HEK293T (cell line): ENCODE results near the gene GABBR2.
A peak's percentile ranks its signal among the peaks of the same experiment; 100 is the strongest.

Source experiments
- CTCF ChIA-PET: fragments of 350-600 bp; formaldehyde crosslinking; extraction: SDS; loops from one replicate; lab custom pipeline; 2021; ENCODE audit warnings: antibody characterized with exemption, inconsistent platforms; lab: Yijun Ruan, JAX
- POLR2A ChIA-PET: fragments of 350-600 bp; formaldehyde crosslinking; extraction: SDS; loops from one replicate; lab custom pipeline; 2020; ENCODE audit warnings: antibody characterized with exemption, inconsistent platforms; lab: Yijun Ruan, JAX
- DNase-seq: peaks from one replicate; pipeline ENCODE4 v3.0.0; 2012; ENCODE audit warnings: mixed read lengths; ENCODE audit errors: extremely low spot score
- ARNT ChIP-seq: fragments of 450-650 bp; IDR thresholded peaks from 2 replicates; pipeline ENCODE4 v1.6.1; 2017; ENCODE audit warnings: mild to moderate bottlenecking
- BHLHE40 ChIP-seq: fragments of 450-650 bp; IDR thresholded peaks from 2 replicates; pipeline ENCODE4 v1.6.1; 2016; ENCODE audit warnings: mild to moderate bottlenecking, moderate library complexity, borderline replicate concordance
- CTBP1 ChIP-seq: fragments of 450-650 bp; IDR thresholded peaks from 2 replicates; pipeline ENCODE4 v1.6.1; 2016; ENCODE audit warnings: borderline replicate concordance
- ELF4 ChIP-seq: fragments of 450-650 bp; IDR thresholded peaks from 2 replicates; pipeline ENCODE4 v1.6.1; 2017; ENCODE audit warnings: antibody characterized with exemption
- FOXA1 ChIP-seq: fragments of 450-650 bp; IDR thresholded peaks from 2 replicates; pipeline ENCODE4 v1.6.1; 2016; ENCODE audit warnings: mild to moderate bottlenecking
- FOXK2 ChIP-seq: fragments of 450-650 bp; IDR thresholded peaks from 2 replicates; pipeline ENCODE4 v1.6.1; 2016; ENCODE audit warnings: mild to moderate bottlenecking
- FOXM1 ChIP-seq: fragments of 450-650 bp; IDR thresholded peaks from 2 replicates; pipeline ENCODE4 v1.6.1; 2017; ENCODE audit warnings: mild to moderate bottlenecking, borderline replicate concordance
- HDGF ChIP-seq: fragments of 450-650 bp; IDR thresholded peaks from 2 replicates; pipeline ENCODE4 v1.6.1; 2017; ENCODE audit warnings: antibody characterized with exemption, borderline replicate concordance
- L3MBTL2 ChIP-seq: fragments of 450-650 bp; conservative IDR thresholded peaks from 2 replicates; pipeline ENCODE4 v1.6.1; 2016; ENCODE audit warnings: mild to moderate bottlenecking
- LEF1 ChIP-seq: fragments of 450-650 bp; IDR thresholded peaks from 2 replicates; pipeline ENCODE4 v1.6.1; 2017; ENCODE audit warnings: mild to moderate bottlenecking, borderline replicate concordance
- NFRKB ChIP-seq: fragments of 450-650 bp; IDR thresholded peaks from 2 replicates; pipeline ENCODE4 v1.6.1; 2016; ENCODE audit warnings: mild to moderate bottlenecking, moderate library complexity
- PKNOX1 ChIP-seq: fragments of 450-650 bp; IDR thresholded peaks from 2 replicates; pipeline ENCODE4 v1.6.1; 2016
- SP1 ChIP-seq: fragments of 450-650 bp; IDR thresholded peaks from 2 replicates; pipeline ENCODE4 v1.6.1; 2017
- SUZ12 ChIP-seq: fragments of 450-650 bp; IDR thresholded peaks from 2 replicates; pipeline ENCODE4 v1.6.1; 2016; ENCODE audit warnings: mild to moderate bottlenecking
- TARDBP ChIP-seq: fragments of 450-650 bp; IDR thresholded peaks from 2 replicates; pipeline ENCODE4 v1.6.1; 2016
- ZNF384 ChIP-seq: fragments of 450-650 bp; IDR thresholded peaks from 2 replicates; pipeline ENCODE4 v1.6.1; 2016

Gene GABBR2

DNA sequence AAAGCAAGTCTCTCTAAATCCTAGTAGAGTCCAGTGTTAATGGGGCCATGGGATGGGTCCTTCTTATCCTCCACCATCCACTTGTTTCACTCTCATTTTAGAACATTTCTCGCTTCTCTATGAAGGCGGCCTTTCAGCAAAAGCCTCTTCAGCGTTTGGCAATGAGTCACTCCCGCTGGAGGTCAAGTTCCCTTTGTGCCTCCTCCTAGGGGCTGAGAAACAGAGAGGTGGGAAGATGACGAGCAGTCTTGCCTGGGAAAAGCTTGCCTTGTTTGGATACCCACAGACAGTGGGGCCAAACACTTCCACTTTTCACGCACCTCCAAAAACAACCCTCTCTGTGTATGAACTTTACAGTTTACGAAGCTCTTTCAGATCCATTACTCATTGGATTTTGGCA, 168.8 kb downstream of the GABBR2 start:
- ChIA-PET POLR2A (no interaction called here), CTCF (no interaction called here)
- no peak for DNase-seq
- TF ChIP-seq ARNT: no peak
- TF ChIP-seq L3MBTL2: no peak
- TF ChIP-seq TARDBP: no peak
- no peak for TF ChIP-seq FOXM1
- TF ChIP-seq PKNOX1: no peak
- TF ChIP-seq FOXK2: no peak
- TF ChIP-seq CTBP1: no peak
- no peak for TF ChIP-seq ELF4
- no peak for TF ChIP-seq FOXA1
- no peak for TF ChIP-seq SUZ12
- TF ChIP-seq NFRKB: no peak
- TF ChIP-seq SP1: no peak
- TF ChIP-seq ZNF384: no peak
- TF ChIP-seq BHLHE40: no peak
- no peak for TF ChIP-seq HDGF
- no peak for TF ChIP-seq LEF1

GRCh38 chr9:98538626-98539031, 170.1 kb downstream of the GABBR2 start:
- no peak for DNase-seq
- POLR2A ChIA-PET: no interaction called here
- CTCF ChIA-PET: interaction anchor here (0.6 kb wide), 1 partner anchor 112 kb away, joined by 4 read pairs; no protein-coding TSS in a partner anchor
- TF ChIP-seq L3MBTL2 (no peak), ZNF384 (no peak), ELF4 (no peak), SUZ12 (no peak), SP1 (no peak)

DNA sequence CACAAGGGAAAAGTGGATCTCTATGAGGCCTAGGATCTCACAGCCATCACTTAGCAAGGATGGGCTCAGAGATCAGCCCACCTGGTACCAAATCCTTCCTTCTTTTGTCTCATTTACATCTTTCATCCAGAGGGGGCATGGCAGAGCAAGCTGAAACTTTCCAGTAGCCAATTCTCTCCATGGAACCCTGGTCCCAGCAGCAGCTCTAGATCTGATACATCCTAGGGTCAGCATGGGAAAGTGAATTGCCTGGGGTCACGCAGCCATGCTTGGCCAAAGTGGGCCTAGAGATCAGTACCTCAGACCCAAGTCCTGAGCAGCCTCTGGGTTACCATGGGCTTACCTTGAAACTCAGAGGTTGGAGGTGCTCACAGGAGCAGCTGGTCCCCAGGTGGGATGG, 170.5 kb downstream of the GABBR2 start:
- no peak for DNase-seq
- TF ChIP-seq ELF4: no peak
- no peak for TF ChIP-seq SUZ12
- no peak for TF ChIP-seq SP1
- no peak for TF ChIP-seq BHLHE40
- no peak for TF ChIP-seq FOXK2
- no peak for TF ChIP-seq LEF1
- TF ChIP-seq FOXA1: no peak
- TF ChIP-seq CTBP1: no peak
- TF ChIP-seq TARDBP: no peak
- no peak for TF ChIP-seq HDGF
- TF ChIP-seq NFRKB: no peak
- no peak for TF ChIP-seq L3MBTL2
- TF ChIP-seq ARNT: no peak
- no peak for TF ChIP-seq FOXM1
- no peak for TF ChIP-seq PKNOX1
- TF ChIP-seq ZNF384: no peak
- POLR2A ChIA-PET: no interaction called here
- CTCF ChIA-PET: interaction anchor here (0.6 kb wide), 1 partner anchor 112 kb away, joined by 4 read pairs; no protein-coding TSS in a partner anchor

DNA sequence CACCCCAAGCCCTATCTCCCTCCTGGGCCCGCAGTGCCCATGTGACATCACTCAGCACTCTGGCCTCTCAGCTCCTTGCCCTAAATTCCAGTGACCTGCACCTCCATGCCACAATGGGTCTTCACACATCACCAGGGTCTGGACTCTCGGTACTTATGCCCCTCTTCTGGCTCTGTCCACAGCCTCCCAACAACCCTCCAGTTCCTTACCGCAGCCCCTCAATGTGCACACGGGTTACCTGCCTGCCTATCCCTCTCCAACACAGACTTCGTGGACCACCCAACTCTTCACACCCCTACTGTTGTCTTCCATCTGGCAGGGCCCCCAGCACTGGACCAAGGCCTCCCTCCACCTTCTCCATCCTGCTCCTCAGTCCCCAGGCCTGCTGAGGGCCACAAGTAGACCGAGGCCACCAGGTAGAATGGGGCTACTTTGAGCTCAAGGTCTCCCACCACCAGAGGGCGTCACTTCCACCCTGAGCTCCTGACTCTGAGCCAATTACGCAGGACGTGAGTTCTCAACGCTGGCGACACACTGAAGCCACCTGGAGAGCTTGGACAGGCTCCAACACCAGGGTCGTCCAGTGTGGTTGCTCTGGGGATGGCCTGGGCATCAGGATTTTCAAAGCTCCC, 172.1 kb downstream of the GABBR2 start:
- ChIA-PET CTCF (interaction anchor here (0.6 to 1.8 kb wide), 9 partner anchors 9 to 250 kb away, joined by 3 to 6 read pairs (median 3); no protein-coding TSS in a partner anchor), POLR2A (no interaction called here)
- DNase-seq: peak; percentile 26
- no peak for TF ChIP-seq CTBP1
- TF ChIP-seq SP1: no peak
- TF ChIP-seq NFRKB: no peak
- no peak for TF ChIP-seq SUZ12
- no peak for TF ChIP-seq LEF1

DNA sequence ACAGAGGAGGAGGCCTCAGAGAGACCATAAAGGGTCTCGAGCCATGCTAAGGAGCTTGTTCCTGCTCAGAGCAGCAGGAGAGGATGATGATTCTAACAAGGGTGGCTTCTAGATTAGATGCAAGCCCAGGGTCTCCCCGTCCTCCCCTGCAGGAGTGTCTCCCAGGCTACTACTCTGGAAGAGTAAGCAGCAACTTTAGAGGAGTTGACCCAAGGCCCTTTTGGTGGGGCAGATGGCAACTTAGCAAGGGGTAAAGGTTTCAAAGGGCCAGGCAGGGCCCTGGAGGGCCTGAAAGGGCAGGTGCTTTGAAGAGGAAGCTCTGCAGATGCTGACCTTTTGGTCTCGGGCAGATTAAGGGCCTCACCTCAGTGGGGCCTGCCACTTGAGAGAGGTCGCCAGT, 174.9 kb downstream of the GABBR2 start:
- POLR2A ChIA-PET: no interaction called here
- TF ChIP-seq FOXA1 (no peak), TARDBP (no peak), PKNOX1 (no peak), SP1 (no peak), SUZ12 (no peak), CTBP1 (no peak), HDGF (no peak), ARNT (no peak)
- CTCF ChIA-PET: no interaction called here
- DNase-seq: no peak

GRCh38 chr9:98533132-98533531, 175.6 kb downstream of the GABBR2 start:
- ChIA-PET POLR2A (no interaction called here), CTCF (no interaction called here)
- no peak for DNase-seq
- no peak for TF ChIP-seq SUZ12
- no peak for TF ChIP-seq BHLHE40
- no peak for TF ChIP-seq FOXK2
- TF ChIP-seq SP1: no peak
- no peak for TF ChIP-seq HDGF
- TF ChIP-seq FOXM1: no peak
- no peak for TF ChIP-seq L3MBTL2
- TF ChIP-seq FOXA1: no peak
- TF ChIP-seq CTBP1: no peak
- no peak for TF ChIP-seq ELF4
- no peak for TF ChIP-seq PKNOX1
